ENCODE measurements around the gene MED22.
"Not testable (repeated sequence)": the region's sequence is repeated elsewhere in the genome, so short reads cannot be mapped to it uniquely, and the experiment has no call there.

MED22 gene

DNA sequence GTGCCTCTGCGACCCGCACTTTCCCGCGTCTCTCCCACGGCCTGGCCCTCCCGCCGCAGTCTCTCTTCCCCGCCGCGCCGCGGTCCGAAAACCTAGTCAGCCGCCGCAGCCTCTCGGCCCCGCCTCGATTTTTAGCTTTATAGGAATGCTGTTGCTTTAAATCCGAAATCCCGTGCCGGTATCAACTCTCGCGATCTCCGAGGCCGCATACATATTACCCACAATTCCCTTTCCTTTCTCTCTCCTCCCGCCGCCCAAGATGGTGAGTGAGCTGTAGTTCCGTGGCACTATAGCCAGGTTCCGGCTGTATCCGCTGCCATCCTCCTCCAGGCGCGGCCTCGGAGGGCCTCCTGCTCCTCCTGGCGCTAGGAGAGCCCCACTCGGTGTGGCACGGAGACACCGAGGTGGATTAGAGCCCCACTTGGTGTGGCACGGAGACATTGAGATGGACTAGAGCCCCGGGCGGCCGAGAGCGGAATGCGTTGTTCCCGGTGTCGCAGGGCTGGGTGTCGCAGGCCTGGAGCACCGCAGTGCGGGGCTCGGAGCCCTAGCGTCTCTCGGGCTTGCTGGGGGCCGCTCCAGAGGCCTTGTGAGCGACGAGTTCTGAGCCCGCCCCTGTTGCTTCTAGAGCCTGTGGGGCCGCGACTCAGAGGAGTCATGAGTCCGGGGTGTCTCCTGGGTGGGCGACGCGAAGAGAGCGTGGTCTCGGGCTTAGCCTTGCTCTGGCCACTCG lies at the start of gene MED22, which contains the start of gene RPL7A:
TSS of gene MED22 (minus strand) at position 147 of the 733 bp plus-strand sequence. CDS start 1,469 bp downstream, outside the sequence.
TSS of gene RPL7A (plus strand) at position 234 of the 733 bp plus-strand sequence. CDS start at position 260, 26 bp downstream.
- peak within 1 kb of the TSS; percentile 92 for H3K4me3 ChIP-seq (ENCODE audit: low read length)
- TF ChIP-seq, protein P1, sequence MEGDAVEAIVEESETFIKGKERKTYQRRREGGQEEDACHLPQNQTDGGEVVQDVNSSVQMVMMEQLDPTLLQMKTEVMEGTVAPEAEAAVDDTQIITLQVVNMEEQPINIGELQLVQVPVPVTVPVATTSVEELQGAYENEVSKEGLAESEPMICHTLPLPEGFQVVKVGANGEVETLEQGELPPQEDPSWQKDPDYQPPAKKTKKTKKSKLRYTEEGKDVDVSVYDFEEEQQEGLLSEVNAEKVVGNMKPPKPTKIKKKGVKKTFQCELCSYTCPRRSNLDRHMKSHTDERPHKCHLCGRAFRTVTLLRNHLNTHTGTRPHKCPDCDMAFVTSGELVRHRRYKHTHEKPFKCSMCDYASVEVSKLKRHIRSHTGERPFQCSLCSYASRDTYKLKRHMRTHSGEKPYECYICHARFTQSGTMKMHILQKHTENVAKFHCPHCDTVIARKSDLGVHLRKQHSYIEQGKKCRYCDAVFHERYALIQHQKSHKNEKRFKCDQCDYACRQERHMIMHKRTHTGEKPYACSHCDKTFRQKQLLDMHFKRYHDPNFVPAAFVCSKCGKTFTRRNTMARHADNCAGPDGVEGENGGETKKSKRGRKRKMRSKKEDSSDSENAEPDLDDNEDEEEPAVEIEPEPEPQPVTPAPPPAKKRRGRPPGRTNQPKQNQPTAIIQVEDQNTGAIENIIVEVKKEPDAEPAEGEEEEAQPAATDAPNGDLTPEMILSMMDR (IDR thresholded peaks at IDR 0.05; ENCODE audit: insufficient read depth, low read depth, low read length, missing control alignments): no peak
- peak; percentile 96 for DNase-seq (ENCODE audit: low read depth)

- DNase-seq (ENCODE audit: low read depth): no peak
- no peak overlapping the region for H3K4me3 ChIP-seq (ENCODE audit: low read length)
- TF ChIP-seq, protein P1 (IDR thresholded peaks at IDR 0.05; ENCODE audit: insufficient read depth, low read depth, low read length, missing control alignments): no peak
These were observed 49.4 kb upstream of the MED22 start for GRCh38 chr9:133397370-133397769.

DNA sequence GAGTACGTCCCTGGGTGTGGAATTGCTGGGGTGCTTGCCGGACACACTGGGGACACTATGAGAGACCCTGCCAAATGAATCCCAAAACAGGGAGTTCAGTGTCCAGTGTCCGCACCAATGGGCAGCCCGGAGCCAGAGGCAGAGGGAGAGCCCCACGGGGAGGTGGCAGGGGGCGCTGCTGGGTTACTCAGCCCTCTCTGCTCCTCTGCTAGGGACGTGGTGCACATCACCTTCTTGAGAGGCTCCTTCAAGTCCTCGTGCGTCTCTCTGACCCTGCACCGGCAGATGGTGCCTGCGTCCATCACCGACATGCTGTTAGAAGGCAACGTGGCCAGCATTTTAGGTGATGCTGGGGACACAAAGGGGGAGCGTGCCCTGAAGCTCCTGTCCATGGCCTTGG lies 49.0 kb upstream of the MED22 start:
- no peak overlapping the region for H3K4me3 ChIP-seq (ENCODE audit: low read length)
- peak; percentile 25 for DNase-seq (ENCODE audit: low read depth)
- TF ChIP-seq, protein P1 (IDR thresholded peaks at IDR 0.05; ENCODE audit: insufficient read depth, low read depth, low read length, missing control alignments): peak; percentile 17

GRCh38 chr9:133394687-133395271 lies 46.8 kb upstream of the MED22 start:
- TF ChIP-seq, protein P1 (IDR thresholded peaks at IDR 0.05; ENCODE audit: insufficient read depth, low read depth, low read length, missing control alignments): no peak

DNA sequence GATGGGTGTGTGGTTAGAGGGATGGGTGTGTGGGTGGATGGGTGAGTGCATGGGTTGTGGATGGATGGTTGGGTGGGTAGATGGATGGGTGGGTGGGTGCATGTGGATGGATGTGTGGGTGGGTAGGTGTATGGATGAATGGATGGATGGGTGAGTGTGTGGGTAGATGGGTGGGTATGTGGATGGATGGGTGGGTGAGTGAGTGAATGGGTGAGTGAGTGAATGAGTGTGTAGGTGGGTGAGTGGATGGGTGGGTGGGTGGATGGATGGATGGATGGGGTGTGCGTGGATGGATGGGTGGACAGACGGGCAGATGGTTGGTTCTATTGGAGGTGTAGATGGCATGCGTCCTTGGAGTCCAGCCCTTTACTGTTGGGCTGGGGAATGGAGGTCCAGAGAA lies 45.5 kb upstream of the MED22 start:
- DNase-seq (ENCODE audit: low read depth): no peak
- TF ChIP-seq, protein P1 (IDR thresholded peaks at IDR 0.05; ENCODE audit: insufficient read depth, low read depth, low read length, missing control alignments): no peak
- no peak overlapping the region for H3K4me3 ChIP-seq (ENCODE audit: low read length)

More at GRCh38 chr9:133394687-133395271, 46.8 kb upstream of the MED22 start:
- no peak for DNase-seq (ENCODE audit: low read depth)
- H3K4me3 ChIP-seq (ENCODE audit: low read length): no peak overlapping the region

DNA sequence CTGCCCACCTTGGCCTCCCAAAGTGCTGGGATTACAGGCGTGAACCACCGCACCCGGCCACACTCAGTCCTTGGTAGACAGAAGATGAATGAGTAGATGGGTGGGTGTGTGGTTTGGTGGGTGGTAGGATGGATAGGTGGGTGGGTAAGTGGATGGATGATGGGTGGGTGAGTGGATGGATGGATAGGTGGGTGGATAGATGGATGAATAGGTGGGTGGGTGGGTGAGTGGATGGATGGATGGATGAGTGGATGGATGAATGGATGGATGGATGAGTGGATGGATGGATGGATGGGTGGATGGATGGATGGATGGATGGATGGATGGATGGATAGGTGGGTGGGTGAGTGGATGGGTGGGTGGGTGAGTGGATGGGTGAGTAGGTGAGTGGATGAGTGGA lies 44.4 kb upstream of the MED22 start:
- not testable (repeated sequence) for DNase-seq (ENCODE audit: low read depth); H3K4me3 ChIP-seq (ENCODE audit: low read length)

DNA sequence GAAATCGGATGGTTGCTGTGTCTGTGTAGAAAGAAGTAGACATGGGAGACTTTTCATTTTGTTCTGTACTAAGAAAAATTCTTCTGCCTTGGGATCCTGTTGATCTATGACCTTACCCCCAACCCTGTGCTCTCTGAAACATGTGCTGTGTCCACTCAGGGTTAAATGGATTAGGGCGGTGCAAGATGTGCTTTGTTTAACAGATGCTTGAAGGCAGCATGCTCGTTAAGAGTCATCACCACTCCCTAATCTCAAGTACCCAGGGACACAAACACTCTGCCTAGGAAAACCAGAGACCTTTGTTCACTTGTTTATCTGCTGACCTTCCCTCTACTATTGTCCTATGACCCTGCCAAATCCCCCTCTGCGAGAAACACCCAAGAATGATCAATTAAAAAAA lies 43.5 kb upstream of the MED22 start:
- H3K4me3 ChIP-seq (ENCODE audit: low read length); DNase-seq (ENCODE audit: low read depth): not testable (repeated sequence)

GRCh38 chr9:133390713-133391112 lies 42.8 kb upstream of the MED22 start:
- TF ChIP-seq, protein P1 (IDR thresholded peaks at IDR 0.05; ENCODE audit: insufficient read depth, low read depth, low read length, missing control alignments): no peak
- DNase-seq (ENCODE audit: low read depth): no peak
- H3K4me3 ChIP-seq (ENCODE audit: low read length): no peak overlapping the region

Measured in epithelial cell of esophagus (primary cell).